HG02571 (cell line): ENCODE results near the gene AP1B1.

ENCODE experiments used
- ATAC-seq: cut with Tn5 transposase; IDR thresholded peaks from one replicate; pipeline ENCODE4 v1.9.1; 2021; ENCODE audit warnings: mild to moderate bottlenecking, moderate library complexity; ENCODE audit not compliant: unreplicated experiment

Gene AP1B1

DNA sequence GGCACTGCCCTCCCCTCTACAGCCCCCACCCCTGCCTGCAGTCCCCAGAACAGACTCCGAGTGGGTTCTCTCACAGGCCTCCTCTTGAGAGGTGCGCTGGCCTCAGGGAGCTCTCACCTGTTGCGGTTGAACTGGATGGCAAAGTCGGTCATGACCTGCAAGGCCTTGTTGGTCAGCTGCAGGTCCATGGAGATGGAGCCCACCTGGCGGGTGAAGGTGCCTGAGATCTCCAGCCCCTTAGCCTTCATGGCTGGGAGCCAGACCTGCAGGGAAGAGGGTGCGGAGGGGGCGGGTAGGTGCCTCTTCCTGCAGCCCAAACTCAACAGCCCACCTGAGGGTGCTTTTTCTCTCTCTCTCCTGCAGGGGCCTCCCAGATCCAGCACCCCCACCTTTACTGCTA is 54.2 kb downstream of the AP1B1 start:
- no peak for ATAC-seq

DNA sequence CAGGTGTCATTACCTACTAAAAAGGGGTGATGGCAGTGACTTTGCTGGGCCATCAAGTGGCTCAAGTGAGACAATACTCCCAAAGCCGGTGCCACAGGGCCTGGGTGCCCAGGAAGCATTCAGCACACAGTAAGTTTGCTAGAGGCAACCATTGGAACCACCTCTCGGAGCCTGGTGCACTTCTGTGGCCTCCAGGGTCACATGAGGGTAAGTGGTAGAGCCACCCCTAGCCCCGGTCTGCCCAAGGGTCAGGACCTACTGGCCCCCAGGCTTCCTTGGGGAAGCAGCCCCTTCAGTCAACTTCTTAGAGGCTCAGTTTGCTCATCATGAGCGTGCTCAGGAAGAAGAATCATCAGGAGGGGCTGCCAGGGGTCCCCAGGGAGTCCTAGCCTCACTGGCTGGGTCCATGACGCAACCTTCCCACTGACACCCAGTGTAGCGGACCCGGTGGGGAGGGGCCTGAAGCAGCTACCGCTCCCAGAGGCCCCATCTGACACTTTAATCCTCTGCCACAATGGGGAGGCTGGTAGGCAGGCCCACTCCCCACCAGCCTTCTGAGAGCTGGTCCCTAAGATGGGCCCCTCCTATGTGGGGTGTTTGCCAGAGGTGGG is 55.4 kb downstream of the AP1B1 start:
- ATAC-seq = no peak

- no peak for ATAC-seq
Observed at GRCh38 chr22:29331658-29332300, 56.6 kb downstream of the AP1B1 start.

DNA sequence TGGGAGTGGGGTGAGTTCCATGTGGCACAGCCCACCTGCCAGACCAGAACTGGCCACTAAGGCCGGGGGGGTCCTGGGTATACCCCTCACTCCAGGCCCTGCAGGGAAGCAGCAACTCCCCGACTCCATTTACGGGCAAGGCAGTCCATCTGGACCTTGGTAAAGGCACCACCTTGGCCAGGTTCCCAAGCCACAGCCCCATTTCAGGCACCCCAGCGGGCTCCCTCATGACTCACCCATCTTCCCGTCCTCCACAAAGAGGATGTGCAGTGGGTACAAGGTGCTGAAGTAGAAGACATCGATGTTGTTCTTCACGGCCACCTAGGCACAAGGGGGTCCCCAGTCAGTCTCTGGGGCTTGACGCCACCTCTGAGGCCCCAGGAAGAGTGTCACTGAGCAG is 57.2 kb downstream of the AP1B1 start:
- no peak for ATAC-seq

DNA sequence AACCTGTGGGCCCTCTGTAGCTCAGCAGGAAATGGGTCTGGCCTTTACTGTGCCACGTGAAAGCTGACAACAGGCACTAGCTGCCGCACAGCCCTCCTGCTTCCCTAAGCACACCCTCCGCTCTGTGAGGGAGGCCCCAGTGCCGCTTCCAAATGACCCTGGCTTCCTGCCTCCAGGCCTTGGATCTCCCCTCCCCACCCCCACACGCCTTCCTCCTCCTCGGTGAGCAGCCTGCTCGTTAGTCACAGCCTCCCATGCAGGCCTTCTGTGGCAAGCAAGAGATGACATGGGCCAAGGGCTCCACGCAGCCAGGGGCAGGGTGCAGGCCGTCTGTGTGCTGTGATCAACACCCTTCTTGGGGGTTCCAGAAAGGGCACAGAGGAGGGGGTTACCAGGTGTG is 57.6 kb downstream of the AP1B1 start:
- ATAC-seq = no peak

- no peak for ATAC-seq
Observed at GRCh38 chr22:29330291-29330690, 58.1 kb downstream of the AP1B1 start.

- no peak for ATAC-seq
Observed at GRCh38 chr22:29329581-29329980, 58.8 kb downstream of the AP1B1 start.

DNA sequence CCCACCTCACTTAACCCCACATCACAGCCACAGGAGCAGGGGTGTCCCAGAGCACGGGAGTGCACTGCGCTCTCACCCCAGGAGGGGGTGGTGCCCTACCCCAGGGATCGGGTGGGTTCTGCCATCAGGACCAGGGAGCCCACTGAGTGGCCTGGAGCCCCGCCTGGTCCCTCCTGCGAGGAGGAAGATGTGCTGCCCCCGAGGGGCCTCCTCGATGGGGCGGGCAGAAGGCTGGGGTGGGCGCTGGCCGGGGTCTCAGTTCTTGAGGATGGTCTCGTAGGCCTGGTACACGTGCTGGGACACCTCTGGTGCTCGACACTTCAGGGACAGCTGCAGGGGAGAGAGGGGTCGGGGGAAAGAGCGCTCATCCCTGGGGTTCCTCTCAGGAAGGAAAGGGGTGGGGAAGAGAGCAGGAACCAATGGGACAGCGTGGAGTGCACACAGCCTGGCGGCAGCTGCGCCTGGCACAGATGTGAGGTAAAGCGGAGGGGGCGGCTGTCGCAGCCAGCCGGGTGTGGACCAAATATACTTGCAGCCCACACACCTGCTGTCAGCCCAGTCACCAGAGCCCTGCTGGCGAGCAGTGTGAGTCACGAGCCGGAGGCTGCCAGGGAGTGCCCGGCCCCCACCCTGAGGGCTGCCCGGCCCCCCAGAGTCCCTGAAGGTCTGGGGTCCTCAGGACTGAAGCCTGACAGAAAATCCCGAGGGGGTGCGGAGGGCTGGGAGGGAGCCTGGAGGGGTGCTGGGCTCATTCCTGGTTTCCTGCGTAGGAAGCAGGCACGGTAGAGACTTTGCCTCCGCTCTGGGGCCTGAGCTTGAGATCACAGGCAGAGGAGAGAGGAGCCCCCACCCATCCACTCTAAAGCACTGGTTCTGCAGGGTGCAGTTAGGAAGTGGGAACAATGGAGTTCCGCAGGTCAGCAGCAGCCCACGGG is 59.5 kb downstream of the AP1B1 start:
- no peak for ATAC-seq

GRCh38 chr22:29328055-29328454 is 60.3 kb downstream of the AP1B1 start:
- no peak for ATAC-seq

DNA sequence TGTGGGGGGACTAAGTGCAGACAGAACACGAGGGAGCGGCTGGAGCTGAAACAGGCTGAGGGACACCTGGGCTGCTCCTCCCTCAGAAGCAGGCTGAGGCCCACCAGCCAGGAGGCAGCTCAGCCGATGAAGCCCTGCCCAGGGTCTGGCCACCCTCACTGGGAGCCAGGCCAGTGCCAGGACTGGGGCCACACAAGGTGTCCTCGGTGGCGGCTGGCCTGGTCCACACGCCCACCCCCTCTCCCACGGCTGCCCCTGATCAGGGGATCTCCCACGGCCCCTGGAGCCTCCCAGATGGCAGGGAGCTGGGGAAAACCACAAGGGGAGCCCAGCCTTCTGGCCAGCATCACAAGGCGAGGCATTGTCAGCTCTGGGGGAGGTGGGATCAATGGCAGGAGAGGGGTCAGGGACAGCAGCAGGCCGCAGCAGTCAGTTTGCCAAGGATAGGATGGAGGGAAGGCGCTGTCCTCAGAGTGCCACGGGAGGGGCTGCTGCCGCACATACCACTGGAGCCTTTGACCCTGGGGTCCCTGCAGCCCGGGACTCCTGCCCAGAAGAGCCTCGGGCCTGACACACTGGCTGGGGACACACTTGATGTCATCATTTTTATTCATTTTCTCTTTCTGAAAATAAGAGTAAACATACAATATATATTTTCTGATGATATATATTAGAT is 61.1 kb downstream of the AP1B1 start:
- no peak for ATAC-seq

GRCh38 chr22:29326481-29326880 is 61.9 kb downstream of the AP1B1 start:
- ATAC-seq = no peak

DNA sequence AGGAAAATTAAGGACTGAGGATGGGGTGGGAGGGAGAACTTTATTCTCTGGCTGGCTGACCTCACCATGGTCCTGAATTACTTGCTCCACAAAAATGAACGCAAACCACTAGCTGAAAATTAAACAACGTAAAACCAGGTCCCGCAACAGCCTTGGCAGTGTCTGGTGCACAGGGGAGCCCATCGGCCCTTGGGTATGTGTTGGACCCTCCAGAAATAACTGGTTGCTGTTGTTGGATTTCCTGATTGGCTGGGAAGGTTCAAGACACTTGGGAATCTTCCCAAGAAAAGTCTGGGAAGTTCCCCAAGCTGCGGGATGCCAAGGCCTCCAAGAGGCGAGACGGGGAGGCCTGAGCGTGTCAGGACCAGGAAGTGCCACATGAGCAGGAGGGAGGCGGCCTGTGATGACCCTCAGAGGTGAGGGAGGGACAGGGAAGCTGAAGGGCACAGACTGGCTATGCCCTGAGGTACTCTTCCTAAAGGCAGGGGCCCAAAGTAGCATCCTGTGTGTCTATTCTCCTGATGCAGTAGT is 62.5 kb downstream of the AP1B1 start:
- no peak for ATAC-seq

- ATAC-seq = no peak
Observed at GRCh38 chr22:29325356-29325755, 63.0 kb downstream of the AP1B1 start.

DNA sequence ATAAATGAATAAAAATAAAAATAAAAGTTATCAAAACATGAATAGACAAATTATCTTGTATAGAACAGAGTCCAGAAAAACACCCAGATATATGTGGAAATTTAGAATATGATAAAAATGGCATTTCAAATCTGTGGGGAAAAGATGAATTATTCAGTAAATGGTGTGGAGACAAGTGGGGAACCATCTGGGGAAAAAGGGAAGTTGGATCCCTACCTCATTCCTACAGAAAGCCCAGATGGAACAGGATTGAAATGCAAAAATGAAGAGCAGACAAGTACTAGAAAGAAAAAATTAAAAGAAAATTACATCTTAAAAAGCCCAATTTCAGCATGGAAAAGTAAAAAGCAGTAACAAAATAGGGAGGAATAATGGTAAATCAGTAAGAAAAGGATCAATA is 64.7 kb downstream of the AP1B1 start:
- no peak for ATAC-seq

DNA sequence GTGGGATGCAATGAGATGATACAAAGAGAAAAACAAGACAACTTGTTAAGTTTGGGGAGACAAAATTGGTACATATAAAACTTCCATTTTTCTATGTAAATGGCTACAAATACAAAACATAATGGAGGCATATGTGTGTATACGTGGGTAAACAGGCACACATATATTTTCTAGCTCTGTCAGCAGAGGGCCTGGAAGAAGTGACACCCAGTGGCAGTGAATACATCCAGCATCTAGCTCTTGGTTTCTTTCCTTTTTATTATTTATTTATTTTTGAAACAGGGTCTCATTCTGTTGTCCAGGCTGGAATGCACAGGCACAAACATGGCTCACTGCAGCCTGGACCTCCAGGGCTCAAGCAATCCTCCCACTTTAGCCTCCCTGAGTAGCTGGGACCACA is 67.8 kb downstream of the AP1B1 start:
- no peak for ATAC-seq

- ATAC-seq = no peak
Observed at GRCh38 chr22:29319072-29319471, 69.3 kb downstream of the AP1B1 start.

DNA sequence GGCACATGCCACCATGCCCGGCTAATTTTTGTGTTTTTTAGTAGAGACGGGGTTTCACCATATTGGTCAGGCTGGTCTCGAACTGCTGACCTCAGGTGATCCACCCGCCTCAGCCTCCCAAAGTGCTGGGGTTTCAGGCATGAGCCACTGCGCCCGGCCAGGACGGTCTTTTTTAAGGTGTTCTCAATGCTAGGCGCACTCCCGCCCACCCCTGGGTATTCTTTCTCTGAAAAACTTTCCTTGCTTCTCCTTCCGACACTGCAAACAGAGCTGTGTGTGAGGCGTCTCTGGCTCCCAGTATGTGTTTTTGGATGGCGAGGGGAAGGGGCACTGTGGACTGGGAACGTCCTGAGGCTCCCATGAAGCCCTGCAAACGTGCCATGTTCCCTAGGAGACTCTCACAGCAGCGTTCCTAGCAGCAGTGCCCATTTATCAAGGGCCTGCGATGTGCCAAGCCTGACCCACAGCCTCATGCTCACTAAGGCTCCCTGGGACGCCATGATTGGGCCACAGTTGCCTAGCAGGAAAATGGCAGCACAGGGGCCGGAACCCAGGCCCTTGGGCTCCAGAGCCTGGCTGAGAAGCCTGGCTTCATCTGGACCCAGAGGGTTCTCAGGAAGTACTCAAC is 70.4 kb downstream of the AP1B1 start:
- ATAC-seq = no peak

DNA sequence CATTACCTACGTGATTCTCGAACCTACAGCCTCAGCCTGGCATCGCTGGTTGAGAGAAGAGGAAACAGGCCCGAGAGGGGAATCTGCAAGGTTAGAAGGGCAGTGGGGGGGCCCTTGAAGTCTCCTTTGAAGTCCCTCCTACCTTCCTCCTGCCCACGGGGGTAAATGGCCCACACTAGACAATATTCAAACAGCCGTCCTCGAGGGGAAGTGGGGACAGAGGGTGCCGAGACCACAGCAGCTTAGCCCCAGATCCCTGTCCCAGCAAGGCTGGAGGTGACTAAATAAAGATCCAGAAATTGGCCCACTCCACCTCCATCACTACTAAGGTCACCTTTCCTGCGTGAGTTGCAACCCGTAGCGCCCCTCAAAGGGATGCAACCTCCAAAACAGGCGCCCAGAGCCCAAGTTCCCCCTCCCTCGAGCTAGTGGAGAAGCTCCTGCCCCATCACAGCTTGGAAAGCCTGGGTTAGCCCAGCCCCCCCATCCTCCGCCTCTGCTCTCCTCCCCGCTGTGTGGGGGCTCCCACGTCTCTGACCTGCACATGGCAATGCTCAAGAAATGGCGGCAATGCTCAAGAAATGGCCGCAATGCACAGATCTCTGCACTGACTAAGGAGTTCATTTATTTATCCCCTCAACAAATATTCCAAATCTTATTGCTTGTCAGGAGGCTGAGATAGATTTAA is 72.1 kb downstream of the AP1B1 start:
- ATAC-seq = no peak

- ATAC-seq = no peak
Observed at GRCh38 chr22:29315286-29316140, 72.9 kb downstream of the AP1B1 start, which contains the start of gene RASL10A. TSS of gene RASL10A (minus strand) at chr22:29315697. CDS start at chr22:29315246, 451 bp downstream.
